ENCODE results near the gene HAUS8. TPM values are rescaled to one million over a fixed set of nuclear protein-coding genes. Genes with fewer than 3 reads are reported as not detected.

Gene HAUS8
- total and polyA plus RNA-seq, 2 of the 4 experiments (the other 2 are of a cell fraction): 3.4 to 14.2 TPM

GRCh38 chr19:17070912-17071311, 4.3 kb downstream of the HAUS8 start:
- dilution Hi-C loops (cut with HindIII; ENCODE audit: low sequenced_read_pairs, unreplicated experiment): no loop called here
- Histone ChIP-seq H3K27me3 (ENCODE audit: control insufficient read depth, insufficient read depth, low read length) (no peaks in the 10 kb centered on the region), H3K23ac (ENCODE audit: low read depth, low read length) (no peak overlapping the region), H4K91ac (ENCODE audit: insufficient read depth, low read depth, low read length) (no peak overlapping the region), H3K9me3 (ENCODE audit: control insufficient read depth, insufficient read depth, low read length) (no peaks in the 10 kb centered on the region), H2AFZ (replicated peaks; ENCODE audit: low read length, poor library complexity) (no peak overlapping the region), H2BK15ac (ENCODE audit: low read depth, low read length) (no peak overlapping the region), H3K18ac (ENCODE audit: low read depth, low read length) (no peak overlapping the region), H2BK120ac (ENCODE audit: low read depth, low read length) (no peak overlapping the region), H3K4me2 (ENCODE audit: low read depth, low read length) (no peak overlapping the region), H3K9me1 (ENCODE audit: insufficient read depth, low read length) (peaks cover 2% of the 10 kb centered on the region; the same call in 1 of the 2 replicates), H3K56ac (ENCODE audit: extremely low read depth, insufficient read depth, low read length) (no peak overlapping the region), H3K27ac (ENCODE audit: insufficient read depth, low read length) (no peak overlapping the region), H2BK5ac (ENCODE audit: low read depth, low read length, poor library complexity, severe bottlenecking) (no peak overlapping the region), H3K9ac (ENCODE audit: low read depth, low read length) (no peak overlapping the region), H3K36me3 (ENCODE audit: control insufficient read depth, insufficient read depth, low read length) (peaks cover 3% of the 10 kb centered on the region; the same call in 1 of the 2 replicates), H4K8ac (ENCODE audit: low read depth in 2 of 2, low read length in 2 of 2) (no peak overlapping the region), H3K14ac (replicated peaks; ENCODE audit: low read depth, low read length) (no peak overlapping the region), H3K4ac (ENCODE audit: low read depth, low read length) (no peak overlapping the region), H3K4me1 (ENCODE audit: control insufficient read depth, insufficient read depth, low read length) (peaks cover 8% of the 10 kb centered on the region), H2AK9ac (replicated peaks; ENCODE audit: low read depth, low read length, poor library complexity) (peak overlapping the region; percentile 61), H3K79me1 (ENCODE audit: low read depth in 1 of 2, low read length in 2 of 2) (peaks cover 30 to 63% of the 10 kb centered on the region in 2 experiments), H4K20me1 (ENCODE audit: insufficient read depth, low read length) (peaks cover 10% of the 10 kb centered on the region; the same call in 1 of the 2 replicates), H3K4me3 (ENCODE audit: insufficient read depth, low read depth, low read length) (no peak overlapping the region), H4K5ac (ENCODE audit: low read depth, low read length) (no peak overlapping the region), H2AK5ac (ENCODE audit: low read depth, low read length) (no peak overlapping the region), H2BK20ac (ENCODE audit: low read depth, low read length) (no peak overlapping the region)
- BruUV-seq (replicated peaks): no TSS peak
- intact Hi-C loops (cut with micrococcal nuclease): no loop called here
- TF ChIP-seq MXI1 (IDR thresholded peaks at IDR 0.05; ENCODE audit: borderline replicate concordance, low read depth, low read length) (no peak), NFE2L2 (IDR thresholded peaks at IDR 0.05; ENCODE audit: low read depth, low read length) (no peak), SMC3 (IDR thresholded peaks at IDR 0.05; ENCODE audit: low read depth, low read length) (no peak), CTCF (conservative IDR thresholded peaks at IDR 0.05; ENCODE audit: low read depth, low read length) (no peak), FOS (IDR thresholded peaks at IDR 0.05; ENCODE audit: low read depth, low read length) (no peak)
- POLR2A ChIA-PET (ENCODE audit: unreplicated experiment): no interaction called here
- ATAC-seq (ENCODE audit: low read depth): no peak
- in situ Hi-C loops (cut with MboI; ENCODE audit: low sequenced_read_pairs): loop anchor here (5.0 kb wide), 1 partner anchor 216 kb away; no protein-coding TSS in a partner anchor
- 94% methylated on average over 5 of the region's 7 CpGs; no CpG with 5 or more reads in 1 of the 2 experiments for WGBS, 2 experiments (ENCODE audit: extremely low coverage in 2 of 2, insufficient read length in 1 of 2)
- CTCF ChIA-PET: interaction anchor here (0.6 kb wide), 1 partner anchor 49 kb away, joined by 3 read pairs; no protein-coding TSS in a partner anchor
- DNase-seq: no peak
